Liver (tissue), 9 donors: Measurements from ENCODE around the gene SMYD4. TPM values are rescaled to one million over a fixed set of nuclear protein-coding genes. Genes with fewer than 3 reads are reported as not detected.

ENCODE experiments used
- DNase-seq: peaks from one replicate; pipeline ENCODE4 v3.0.0-alpha.2; 2017; ENCODE audit warnings: low spot score
- H3K27ac ChIP-seq, 2 donors: one replicate each; pipeline ENCODE4 v1.7.0; 2013; ENCODE audit warnings: inconsistent platforms in 2 of 2, low read length in 2 of 2, control low read depth in 1 of 2, low read depth in 1 of 2, mild to moderate bottlenecking in 1 of 2
- H3K27me3 ChIP-seq, 4 donors: one replicate each; pipeline versions ENCODE4 v1.6.1 to v1.7.0; 2013; ENCODE audit warnings: low read length in 3 of 4, inconsistent platforms in 1 of 4, mild to moderate bottlenecking in 1 of 4, moderate library complexity in 1 of 4; ENCODE audit not compliant: control insufficient read depth in 4 of 4, insufficient read depth in 4 of 4
- H3K36me3 ChIP-seq, 4 donors: one replicate each; pipeline versions ENCODE4 v1.6.1 to v1.7.0; 2013; ENCODE audit warnings: low read length in 3 of 4, mild to moderate bottlenecking in 3 of 4, low read depth in 1 of 4, moderate library complexity in 1 of 4; ENCODE audit not compliant: control insufficient read depth in 4 of 4, insufficient read depth in 3 of 4
- H3K4me1 ChIP-seq, 4 donors: one replicate each; pipeline versions ENCODE4 v1.6.1 to v1.7.0; 2013; ENCODE audit warnings: low read length in 3 of 4, mild to moderate bottlenecking in 3 of 4, moderate library complexity in 1 of 4; ENCODE audit not compliant: control insufficient read depth in 4 of 4, insufficient read depth in 4 of 4
- H3K4me3 ChIP-seq, 3 donors: one replicate each; pipeline versions ENCODE4 v1.6.1 to v1.7.0; 2013; ENCODE audit warnings: low read length in 3 of 3, control low read depth in 1 of 3, low read depth in 1 of 3, mild to moderate bottlenecking in 1 of 3
- H3K9ac ChIP-seq, 2 donors: one replicate each; pipeline ENCODE4 v1.7.0; 2013; ENCODE audit warnings: low read length in 2 of 2, mild to moderate bottlenecking in 2 of 2, moderate library complexity in 2 of 2, control low read depth in 1 of 2, low read depth in 1 of 2
- H3K9me3 ChIP-seq, 4 donors: one replicate each; pipeline versions ENCODE4 v1.6.1 to v1.7.0; 2013; ENCODE audit warnings: low read length in 3 of 4; ENCODE audit not compliant: control insufficient read depth in 4 of 4
- ATF3 ChIP-seq: IDR thresholded peaks from 2 replicates; pipeline ENCODE4 v1.6.1; 2016; ENCODE audit warnings: antibody characterized with exemption
- CTCF ChIP-seq: fragments of 150-350 bp; IDR thresholded peaks from 2 replicates; pipeline ENCODE4 v1.5.1; 2017; ENCODE audit warnings: improper control_type of control experiment, low read depth, low read length; ENCODE audit not compliant: missing input control
- FOXA1 ChIP-seq: IDR thresholded peaks from 2 replicates; pipeline ENCODE4 v1.6.1; 2016; ENCODE audit warnings: antibody characterized with exemption
- GABPA ChIP-seq, 2 donors: IDR thresholded peaks in 1 of 2; conservative IDR thresholded peaks in 1 of 2; 2 replicates each; pipeline ENCODE4 v1.6.1; 2016; ENCODE audit warnings: antibody characterized with exemption in 2 of 2, mild to moderate bottlenecking in 1 of 2, moderate library complexity in 1 of 2
- HNF4A ChIP-seq, 2 donors: conservative IDR thresholded peaks; 2 replicates each; pipeline ENCODE4 v1.6.1; 2016; ENCODE audit warnings: antibody characterized with exemption in 2 of 2, mild to moderate bottlenecking in 2 of 2
- HNF4G ChIP-seq: IDR thresholded peaks from 2 replicates; pipeline ENCODE4 v1.6.1; 2016; ENCODE audit warnings: antibody characterized with exemption
- JUND ChIP-seq, 2 donors: IDR thresholded peaks; 2 replicates each; pipeline ENCODE4 v1.6.1; 2016; ENCODE audit warnings: antibody characterized with exemption in 2 of 2
- MAX ChIP-seq: IDR thresholded peaks from 2 replicates; pipeline ENCODE4 v1.6.1; 2016; ENCODE audit warnings: antibody characterized with exemption
- NR2F2 ChIP-seq: IDR thresholded peaks from 2 replicates; pipeline ENCODE4 v1.6.1; 2016; ENCODE audit warnings: antibody characterized with exemption
- RAD21 ChIP-seq, 2 donors: IDR thresholded peaks; 2 replicates each; pipeline ENCODE4 v1.6.1; 2016; ENCODE audit warnings: antibody characterized with exemption in 2 of 2, mild to moderate bottlenecking in 2 of 2
- REST ChIP-seq: IDR thresholded peaks from 2 replicates; pipeline ENCODE4 v1.6.1; 2016; ENCODE audit warnings: antibody characterized with exemption, mild to moderate bottlenecking
- RXRA ChIP-seq, 2 donors: IDR thresholded peaks; 2 replicates each; pipeline ENCODE4 v1.6.1; 2017 to 2018; ENCODE audit warnings: antibody characterized with exemption in 2 of 2, mild to moderate bottlenecking in 1 of 2
- SP1 ChIP-seq: IDR thresholded peaks from 2 replicates; pipeline ENCODE4 v1.6.1; 2018; ENCODE audit warnings: antibody characterized with exemption, mild to moderate bottlenecking
- TAF1 ChIP-seq: conservative IDR thresholded peaks from 2 replicates; pipeline ENCODE4 v1.6.1; 2016; ENCODE audit warnings: antibody characterized with exemption, mild to moderate bottlenecking
- YY1 ChIP-seq: IDR thresholded peaks from 2 replicates; pipeline ENCODE4 v1.6.1; 2016; ENCODE audit warnings: antibody characterized with exemption, mild to moderate bottlenecking
- ZBTB33 ChIP-seq: IDR thresholded peaks from 2 replicates; pipeline ENCODE4 v1.6.1; 2016; ENCODE audit warnings: antibody characterized with exemption
- WGBS: extraction: QIAGEN DNeasy Blood & Tissue Kit; methylation state at CpG from one replicate; pipeline ENCODE4 v1.1.7; 2013; 5-methylcytosine and 5-hydroxymethylcytosine counted together
- polyA plus RNA-seq, 2 donors: library from polyadenylated mRNA; stranded (reverse) in 1 of 2; unstranded in 1 of 2; fragments of 200-250 nt in 1 of 2; fragments of >200 nt in 1 of 2; fragmentation: Nextera tagmentation in 1 of 2; extraction: Ambion mirVana in 1 of 2; gene quantifications; one replicate each; pipeline versions ENCODE4 v1.2.1 to v1.2.3, GENCODE V29; 2013 to 2015
- total RNA-seq, 2 donors: library from RNA; depleted of rRNA; stranded (reverse); fragments of >200 nt; gene quantifications; one replicate each; pipeline ENCODE4 v1.2.3, GENCODE V29; 2014
- donor health status: healthy.
- donor health status: healthy.
- donor health status: healthy.
- donor health status: healthy.
- donor health status: healthy.

SMYD4 gene
- total and polyA plus RNA-seq, 4 donors, result 2.2 to 9.5 (median 5.2) TPM

- peaks cover 0 to 2% (median 0%) of the 10 kb centered on the region in 4 donors for H3K36me3 ChIP-seq
- H3K27me3 ChIP-seq, result no peaks in the 10 kb centered on the region
- TF ChIP-seq MAX (no peak), HNF4A (conservative IDR thresholded peaks at IDR 0.05) (no peak), TAF1 (no peak), NR2F2 (no peak), CTCF (no peak), RAD21 (IDR thresholded peaks at IDR 0.05) (no peak), JUND (IDR thresholded peaks at IDR 0.05) (no peak), ATF3 (no peak), YY1 (no peak), ZBTB33 (no peak), GABPA (IDR thresholded peaks at IDR 0.05 in 1 of 2, conservative IDR thresholded peaks at IDR 0.05 in 1 of 2) (no peak), RXRA (IDR thresholded peaks at IDR 0.05) (no peak)
- no peak overlapping the region for H3K9ac ChIP-seq
- DNase-seq, result no peak
- no peaks in the 10 kb centered on the region for H3K9me3 ChIP-seq
- no peak overlapping the region for H3K27ac ChIP-seq
- H3K4me1 ChIP-seq, result peaks cover 0 to 26% (median 19%) of the 10 kb centered on the region in 4 donors
- no peak overlapping the region for H3K4me3 ChIP-seq
- 72% methylated on average over 5 of the region's 5 CpGs for WGBS
These were observed 16.6 kb downstream of the SMYD4 start for GRCh38 chr17:1813088-1813487.

- DNase-seq, result peak; percentile 73
- TF ChIP-seq HNF4G (peak; percentile 96), HNF4A (conservative IDR thresholded peaks at IDR 0.05) (peak; percentile 95 to 96), FOXA1 (no peak), SP1 (peak; percentile 94), RAD21 (IDR thresholded peaks at IDR 0.05) (peak; percentile 24 to 29), NR2F2 (no peak), GABPA (IDR thresholded peaks at IDR 0.05 in 1 of 2, conservative IDR thresholded peaks at IDR 0.05 in 1 of 2) (peak in 1 of 2 donors; percentile 53), YY1 (peak; percentile 75), TAF1 (peak; percentile 44), MAX (peak; percentile 73), REST (no peak), RXRA (IDR thresholded peaks at IDR 0.05) (peak; percentile 76 to 81), ZBTB33 (peak; percentile 33), CTCF (no peak)
- H3K9me3 ChIP-seq, result no peaks in the 10 kb centered on the region
- H3K27me3 ChIP-seq, result no peaks in the 10 kb centered on the region
- peaks cover 0 to 28% (median 19%) of the 10 kb centered on the region in 4 donors for H3K4me1 ChIP-seq
- 36% methylated on average over 20 of the region's 20 CpGs for WGBS
- peak overlapping the region; percentile 20 to 64 for H3K27ac ChIP-seq
- peaks cover 0 to 4% (median 0%) of the 10 kb centered on the region in 4 donors for H3K36me3 ChIP-seq
- no peak overlapping the region for H3K9ac ChIP-seq
- H3K4me3 ChIP-seq, result no peak overlapping the region
These were observed 19.1 kb downstream of the SMYD4 start for GRCh38 chr17:1810450-1811103.
